ENCODE data around the gene ROR2.

- no peak for TF ChIP-seq CTCF (IDR thresholded peaks at IDR 0.05)
- no peak for TF ChIP-seq POLR2AphosphoS5 (IDR thresholded peaks at IDR 0.05)
- TF ChIP-seq EP300 (IDR thresholded peaks at IDR 0.05), result no peak
- TF ChIP-seq POLR2A (IDR thresholded peaks at IDR 0.05), result no peak
Measured at GRCh38 chr9:91518462-91518861, 431.6 kb downstream of the ROR2 start.
